OCI-LY7 (cell line): ENCODE results near the gene FGGY. TPM values are rescaled to one million over a fixed set of nuclear protein-coding genes. Genes with fewer than 3 reads are reported as not detected.
"Not testable (repeated sequence)": the region's sequence is repeated elsewhere in the genome, so short reads cannot be mapped to it uniquely, and the experiment has no call there.

Source experiments
- BruUV-seq: library from RNA; stranded (reverse); fragments of 400-500 nt; replicated peaks from 2 replicates; lab custom pipeline; 2021; lab: Mats Ljungman, UMichigan
- CTCF ChIA-PET: fragments of 300-600 bp; sonication (Branson Sonifier 250); formaldehyde crosslinking; loops from one replicate; lab custom pipeline; 2022; ENCODE audit warnings: antibody characterized with exemption; ENCODE audit not compliant: unreplicated experiment; lab: Charles Lee
- POLR2A ChIA-PET: fragments of 300-600 bp; sonication (Branson Sonifier 250); formaldehyde crosslinking; loops from one replicate; lab custom pipeline; 2022; ENCODE audit warnings: antibody characterized with exemption; lab: Charles Lee
- DNase-seq: peaks from one replicate; pipeline ENCODE4 v3.0.0-alpha.2; 2015; ENCODE audit warnings: low spot score
- H2AFZ ChIP-seq: fragments of 200-600 bp; sonication (generic), shearing (Covaris generic); 2 replicates; pipeline ENCODE4 v1.6.1; 2014; ENCODE audit warnings: mild to moderate bottlenecking, antibody characterized with exemption, low read length, moderate library complexity
- H3K27ac ChIP-seq: fragments of 200-600 bp; sonication (generic); 2 replicates; pipeline ENCODE4 v1.5.1; 2014; ENCODE audit warnings: mixed run types, low read depth, mild to moderate bottlenecking, moderate library complexity, low read length, inconsistent platforms; ENCODE audit not compliant: poor library complexity, severe bottlenecking
- H3K36me3 ChIP-seq: fragments of 200-600 bp; sonication (generic); 2 replicates; pipeline ENCODE4 v1.6.1; 2014; ENCODE audit warnings: mild to moderate bottlenecking, antibody characterized with exemption, low read length, moderate library complexity, mixed read lengths; ENCODE audit not compliant: insufficient read depth
- H3K4me1 ChIP-seq: fragments of 200-600 bp; sonication (generic); 2 replicates; pipeline ENCODE4 v1.5.1; 2014; ENCODE audit warnings: mild to moderate bottlenecking, low read length; ENCODE audit not compliant: insufficient read depth, poor library complexity, severe bottlenecking
- H3K4me2 ChIP-seq: fragments of 200-600 bp; sonication (generic); 2 replicates; pipeline ENCODE4 v1.6.1; 2014; ENCODE audit warnings: mild to moderate bottlenecking, low read length
- H3K4me3 ChIP-seq: fragments of 200-600 bp; sonication (generic); 2 replicates; pipeline ENCODE4 v1.5.1; 2014; ENCODE audit warnings: mild to moderate bottlenecking, low read depth, low read length; ENCODE audit not compliant: poor library complexity, severe bottlenecking
- H3K79me2 ChIP-seq: fragments of 200-600 bp; sonication (generic); 2 replicates; pipeline ENCODE4 v1.6.1; 2016; ENCODE audit warnings: low read depth, mild to moderate bottlenecking, low read length, moderate library complexity, mixed read lengths; ENCODE audit not compliant: insufficient read depth
- H3K9me2 ChIP-seq: fragments of 200-600 bp; sonication (generic); 2 replicates; pipeline ENCODE4 v1.6.1; 2016; ENCODE audit warnings: mild to moderate bottlenecking, low read length, mixed read lengths; ENCODE audit not compliant: insufficient read depth
- H3K9me3 ChIP-seq: fragments of 200-600 bp; sonication (generic); 2 replicates; pipeline ENCODE4 v1.6.1; 2014; ENCODE audit warnings: mild to moderate bottlenecking, mixed run types, low read length, mixed read lengths
- H4K20me1 ChIP-seq: fragments of 200-600 bp; sonication (generic); 2 replicates; pipeline ENCODE4 v1.6.1; 2014; ENCODE audit warnings: mild to moderate bottlenecking, antibody characterized with exemption, low read length, moderate library complexity, mixed read lengths; ENCODE audit not compliant: insufficient read depth
- CTCF ChIP-seq: fragments of 200-600 bp; sonication (generic); conservative IDR thresholded peaks from 2 replicates; pipeline ENCODE4 v1.5.1; 2014; ENCODE audit warnings: mild to moderate bottlenecking, antibody characterized with exemption, low read length, moderate library complexity, mixed read lengths
- EZH2phosphoT487 ChIP-seq: fragments of 200-600 bp; sonication (generic); IDR thresholded peaks from 2 replicates; pipeline ENCODE4 v1.6.1; 2018; ENCODE audit warnings: low read depth, borderline replicate concordance, mild to moderate bottlenecking, mixed run types, antibody characterized with exemption, low read length, moderate library complexity, mixed read lengths
- intact Hi-C: fragments of 100-400 bp; cut with micrococcal nuclease; formaldehyde crosslinking; loops from one replicate; pipeline ENCODE4 v1.10.0; 2022; ENCODE audit not compliant: unreplicated experiment
- total RNA-seq, 2 experiments: library from RNA; depleted of rRNA in 1 of 2; stranded (reverse); fragments of >200 nt in 1 of 2; shearing (Covaris generic) in 1 of 2; gene quantifications; 2 replicates each; pipeline ENCODE4 v1.2.3, GENCODE V29; 2014 to 2022

The FGGY gene
- total RNA-seq, 2 experiments from 2014 or later = 0.63 to 4.5 TPM

GRCh38 chr1:59528900-59529299 is 232.0 kb downstream of the FGGY start:
- intact Hi-C loops = no loop called here
- ChIA-PET CTCF (no interaction called here), POLR2A (interaction anchor here (0.9 kb wide), 1 partner anchor 158 kb away, joined by 3 read pairs; no protein-coding TSS in a partner anchor)
- H3K4me2 ChIP-seq = no peak overlapping the region
- TF ChIP-seq EZH2phosphoT487 = no peak
- no peak for TF ChIP-seq CTCF
- no peaks in the 10 kb centered on the region for H3K9me3 ChIP-seq
- H3K27ac ChIP-seq = no peak overlapping the region
- no peak overlapping the region for H2AFZ ChIP-seq
- DNase-seq = no peak
- no peaks in the 10 kb centered on the region for H3K36me3 ChIP-seq
- no peaks in the 10 kb centered on the region for H4K20me1 ChIP-seq
- no peak overlapping the region for H3K4me3 ChIP-seq
- no peaks in the 10 kb centered on the region for H3K4me1 ChIP-seq
- no TSS peak for BruUV-seq
- H3K9me2 ChIP-seq = no peaks in the 10 kb centered on the region
- H3K79me2 ChIP-seq = no peaks in the 10 kb centered on the region

- H3K9me2 ChIP-seq = no peaks in the 10 kb centered on the region
- H3K36me3 ChIP-seq = no peaks in the 10 kb centered on the region
- ChIA-PET CTCF (no interaction called here), POLR2A (interaction anchor here (0.7 kb wide), 1 partner anchor 1881 kb away, joined by 3 read pairs; no protein-coding TSS in a partner anchor)
- H2AFZ ChIP-seq = no peak overlapping the region
- H3K4me2 ChIP-seq = no peak overlapping the region
- TF ChIP-seq EZH2phosphoT487 (no peak), CTCF (no peak)
- H3K79me2 ChIP-seq = no peaks in the 10 kb centered on the region
- no TSS peak for BruUV-seq
- no peaks in the 10 kb centered on the region for H3K4me1 ChIP-seq
- H3K9me3 ChIP-seq = no peaks in the 10 kb centered on the region
- DNase-seq = no peak
- H3K27ac ChIP-seq = no peak overlapping the region
- H4K20me1 ChIP-seq = no peaks in the 10 kb centered on the region
- intact Hi-C loops = no loop called here
- no peak overlapping the region for H3K4me3 ChIP-seq
Measured at GRCh38 chr1:59530119-59530518, 233.2 kb downstream of the FGGY start.

- H2AFZ ChIP-seq = no peak overlapping the region
- ChIA-PET CTCF (no interaction called here), POLR2A (no interaction called here)
- TF ChIP-seq CTCF (no peak), EZH2phosphoT487 (no peak)
- no peaks in the 10 kb centered on the region for H3K9me2 ChIP-seq
- no peak for DNase-seq
- H3K4me3 ChIP-seq = no peak overlapping the region
- H3K4me1 ChIP-seq = no peaks in the 10 kb centered on the region
- no peaks in the 10 kb centered on the region for H3K9me3 ChIP-seq
- no peaks in the 10 kb centered on the region for H3K79me2 ChIP-seq
- H3K4me2 ChIP-seq = no peak overlapping the region
- H3K36me3 ChIP-seq = no peaks in the 10 kb centered on the region
- no peaks in the 10 kb centered on the region for H4K20me1 ChIP-seq
- BruUV-seq = no TSS peak
- intact Hi-C loops = no loop called here
- no peak overlapping the region for H3K27ac ChIP-seq
Measured at GRCh38 chr1:59532102-59532501, 235.2 kb downstream of the FGGY start.

GRCh38 chr1:59538476-59538875 is 241.6 kb downstream of the FGGY start:
- H4K20me1 ChIP-seq, CTCF ChIA-PET, H3K79me2 ChIP-seq, H2AFZ ChIP-seq, POLR2A ChIA-PET, H3K9me3 ChIP-seq, DNase-seq, H3K9me2 ChIP-seq, H3K4me3 ChIP-seq, BruUV-seq, H3K4me1 ChIP-seq, H3K4me2 ChIP-seq, H3K27ac ChIP-seq, H3K36me3 ChIP-seq, intact Hi-C loops: not testable (repeated sequence)
